Subcutaneous adipose tissue (tissue), 4 donors: ENCODE results near the gene TOM1L1. TPM values are rescaled to one million over a fixed set of nuclear protein-coding genes. Genes with fewer than 3 reads are reported as not detected.

Source experiments
- CTCF ChIP-seq: fragments of 450-650 bp; IDR thresholded peaks from one replicate; pipeline ENCODE4 v1.5.1; 2016; ENCODE audit warnings: low read depth, mild to moderate bottlenecking, control low read depth, antibody characterized with exemption, moderate library complexity
- total RNA-seq, 4 donors: library from RNA; depleted of rRNA; stranded (reverse); fragments of >200 nt; gene quantifications; one replicate each; pipeline ENCODE4 v1.1.0, GENCODE V29; 2016

TOM1L1 gene
- total RNA-seq, 4 donors from 2014 or later = 10.7 to 15.9 (median 12.4) TPM

GRCh38 chr17:54883939-54884338 is 16.7 kb upstream of the TOM1L1 start:
- TF ChIP-seq CTCF = no peak

GRCh38 chr17:54887787-54888186 is 12.9 kb upstream of the TOM1L1 start:
- TF ChIP-seq CTCF = no peak

- TF ChIP-seq CTCF = no peak
Measured at GRCh38 chr17:54888254-54888653, 12.4 kb upstream of the TOM1L1 start.

GRCh38 chr17:54888981-54889380 is 11.7 kb upstream of the TOM1L1 start:
- TF ChIP-seq CTCF = no peak

GRCh38 chr17:54891176-54891821 is 9.4 kb upstream of the TOM1L1 start:
- TF ChIP-seq CTCF = no peak

- TF ChIP-seq CTCF = no peak
Measured at GRCh38 chr17:54892360-54892759, 8.3 kb upstream of the TOM1L1 start.

- no peak for TF ChIP-seq CTCF
Measured at GRCh38 chr17:54898576-54898975, 2.1 kb upstream of the TOM1L1 start.
